Fibroblast of skin of scalp (primary cell): ENCODE data around the gene CLDN24.
A peak's percentile ranks its signal among the peaks of the same experiment; 100 is the strongest.

Experiments
- DNase-seq: peaks from one replicate; pipeline ENCODE4 v3.0.0-alpha.2; 2013

The CLDN24 gene

GRCh38 chr4:183320211-183321059 lies 1.8 kb downstream of the CLDN24 start, which contains the start of gene CLDN22:
Gene CLDN22, minus strand, starts transcription at chr4:183320276. Its CDS starts 58 bp downstream, at chr4:183320218.
- no peak for DNase-seq

- DNase-seq: no peak
Observed at GRCh38 chr4:183318656-183319055, 3.6 kb downstream of the CLDN24 start.

GRCh38 chr4:183314806-183315205 lies 7.4 kb downstream of the CLDN24 start:
- no peak for DNase-seq

GRCh38 chr4:183314336-183314735 lies 7.9 kb downstream of the CLDN24 start:
- no peak for DNase-seq

GRCh38 chr4:183312841-183313240 lies 9.4 kb downstream of the CLDN24 start:
- DNase-seq: no peak

- no peak for DNase-seq
Observed at GRCh38 chr4:183306811-183307210, 15.4 kb downstream of the CLDN24 start.

GRCh38 chr4:183304538-183304937 lies 17.7 kb downstream of the CLDN24 start:
- no peak for DNase-seq

- DNase-seq: no peak
Observed at GRCh38 chr4:183304067-183304466, 18.2 kb downstream of the CLDN24 start.

- no peak for DNase-seq
Observed at GRCh38 chr4:183303301-183303700, 18.9 kb downstream of the CLDN24 start.

- DNase-seq: no peak
Observed at GRCh38 chr4:183300655-183301054, 21.6 kb downstream of the CLDN24 start.

- peak; percentile 7 for DNase-seq
Observed at GRCh38 chr4:183300070-183300469, 22.2 kb downstream of the CLDN24 start.

- DNase-seq: no peak
Observed at GRCh38 chr4:183299464-183299863, 22.8 kb downstream of the CLDN24 start.

GRCh38 chr4:183297675-183298074 lies 24.6 kb downstream of the CLDN24 start:
- DNase-seq: no peak

GRCh38 chr4:183295711-183296110 lies 26.5 kb downstream of the CLDN24 start:
- DNase-seq: no peak

- DNase-seq: no peak
Observed at GRCh38 chr4:183291070-183291469, 31.2 kb downstream of the CLDN24 start.

GRCh38 chr4:183289688-183290087 lies 32.5 kb downstream of the CLDN24 start:
- no peak for DNase-seq

GRCh38 chr4:183288955-183289354 lies 33.3 kb downstream of the CLDN24 start:
- DNase-seq: no peak

GRCh38 chr4:183287677-183288076 lies 34.5 kb downstream of the CLDN24 start:
- no peak for DNase-seq

- DNase-seq: no peak
Observed at GRCh38 chr4:183287309-183287659, 34.9 kb downstream of the CLDN24 start.

- DNase-seq: no peak
Observed at GRCh38 chr4:183286590-183287308, 35.5 kb downstream of the CLDN24 start.

GRCh38 chr4:183285886-183286285 lies 36.3 kb downstream of the CLDN24 start:
- DNase-seq: no peak

GRCh38 chr4:183284965-183285364 lies 37.3 kb downstream of the CLDN24 start:
- peak; percentile 61 for DNase-seq

GRCh38 chr4:183284258-183284785 lies 37.9 kb downstream of the CLDN24 start:
- no peak for DNase-seq

- no peak for DNase-seq
Observed at GRCh38 chr4:183276106-183276505, 46.1 kb downstream of the CLDN24 start.
